SW480 (cell line): ENCODE data around the gene UNC93B1.

Experiments
- DNase-seq: peaks from one replicate; pipeline ENCODE4 v3.0.0-alpha.2; 2016; ENCODE audit warnings: low spot score

Gene UNC93B1

GRCh38 chr11:68003846-68004550 lies at the start of gene UNC93B1:
UNC93B1 (minus strand) TSS chr11:68004097; CDS start chr11:68004043, 54 bp downstream.
- DNase-seq, result peak; percentile 87

- no peak for DNase-seq
These were observed 49.2 kb upstream of the UNC93B1 start for GRCh38 chr11:68053117-68053516.

- no peak for DNase-seq
These were observed 48.4 kb upstream of the UNC93B1 start for GRCh38 chr11:68052137-68052873.

GRCh38 chr11:68051191-68052136 lies 47.6 kb upstream of the UNC93B1 start:
- no peak for DNase-seq

- no peak for DNase-seq
These were observed 46.5 kb upstream of the UNC93B1 start for GRCh38 chr11:68050371-68050841.

GRCh38 chr11:68049509-68050370 lies 45.8 kb upstream of the UNC93B1 start:
- DNase-seq, result no peak

GRCh38 chr11:68048681-68049508 lies 45.0 kb upstream of the UNC93B1 start:
- DNase-seq, result no peak

GRCh38 chr11:68047437-68048290 lies 43.8 kb upstream of the UNC93B1 start:
- no peak for DNase-seq

GRCh38 chr11:68044898-68045351 lies 41.0 kb upstream of the UNC93B1 start:
- no peak for DNase-seq

GRCh38 chr11:68044145-68044813 lies 40.4 kb upstream of the UNC93B1 start:
- no peak for DNase-seq

- peak; percentile 85 for DNase-seq
These were observed 39.6 kb upstream of the UNC93B1 start for GRCh38 chr11:68043349-68044144.

GRCh38 chr11:68043029-68043348 lies 39.1 kb upstream of the UNC93B1 start:
- DNase-seq, result no peak

- DNase-seq, result no peak
These were observed 38.5 kb upstream of the UNC93B1 start for GRCh38 chr11:68042219-68043028.

- DNase-seq, result no peak
These were observed 37.8 kb upstream of the UNC93B1 start for GRCh38 chr11:68041617-68042218.

- DNase-seq, result no peak
These were observed 37.2 kb upstream of the UNC93B1 start for GRCh38 chr11:68040957-68041591.
